ENCODE measurements around the gene MTA1.
A peak's percentile ranks its signal among the peaks of the same experiment; 100 is the strongest.

The MTA1 gene

GRCh38 chr14:105386581-105387529 is 32.8 kb upstream of the MTA1 start:
- no peak for DNase-seq (ENCODE audit: low read depth, low spot score)

DNA sequence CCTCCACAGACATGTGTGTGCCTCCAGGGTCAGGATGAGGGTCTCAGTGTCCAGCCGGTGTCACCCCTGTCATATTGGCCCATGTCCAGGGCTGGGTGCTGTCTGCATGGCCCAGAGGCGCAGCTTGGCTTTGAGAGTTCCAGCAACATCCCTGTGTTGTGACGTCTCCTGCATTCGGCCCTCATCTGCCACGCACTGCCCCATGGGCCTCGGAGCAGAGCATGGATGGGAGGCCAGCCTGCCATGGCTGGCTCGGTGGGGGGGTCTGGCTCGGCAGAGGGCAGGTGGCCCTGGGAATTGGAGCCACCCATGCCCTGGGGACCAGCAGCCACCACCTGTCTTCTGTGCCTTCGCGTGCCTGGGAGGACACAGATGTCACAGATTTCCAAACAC is 32.1 kb upstream of the MTA1 start:
- DNase-seq (ENCODE audit: low read depth, low spot score) = no peak

DNA sequence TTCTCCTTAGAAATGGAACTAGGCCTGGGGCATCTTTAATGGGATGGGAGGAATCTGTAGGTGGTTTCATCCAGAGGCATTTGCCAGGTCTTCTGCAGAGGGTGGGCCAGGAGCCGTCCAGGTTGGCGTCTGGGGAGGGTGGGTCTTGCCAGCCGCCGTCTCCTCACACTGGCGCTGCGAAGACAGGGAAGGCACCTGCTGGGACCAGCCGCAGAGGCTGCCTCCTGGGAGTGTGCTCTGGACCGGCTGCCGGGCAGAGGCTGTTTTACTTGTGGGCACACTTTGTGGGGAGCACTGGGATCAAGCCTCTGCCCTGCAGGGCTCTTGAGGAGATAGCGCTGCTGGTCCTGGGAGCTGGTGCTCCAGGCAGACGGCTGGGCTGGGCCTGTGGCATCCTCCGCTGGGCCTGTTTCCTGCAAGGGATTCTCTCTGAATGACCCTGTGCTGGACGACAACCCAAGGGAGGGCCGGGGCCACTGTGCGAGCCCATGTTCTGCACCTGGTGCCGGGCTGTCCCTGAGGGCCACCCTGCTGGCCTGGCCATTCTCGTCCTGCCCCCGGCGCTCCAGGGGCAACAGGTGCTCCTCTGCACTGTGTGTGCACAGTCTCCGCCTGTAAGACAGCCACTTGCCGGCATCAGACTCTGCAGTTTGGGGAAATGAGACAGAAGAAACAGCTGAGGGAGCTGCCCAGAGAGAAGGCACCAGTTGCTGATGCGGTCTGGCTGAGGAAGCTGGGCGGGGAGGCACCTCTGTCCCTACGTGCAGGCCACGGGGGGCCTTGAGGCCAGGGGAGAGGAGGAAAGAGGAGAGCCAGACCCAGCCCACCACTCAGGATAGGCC is 31.3 kb upstream of the MTA1 start:
- DNase-seq (ENCODE audit: low read depth, low spot score) = no peak

- DNase-seq (ENCODE audit: low read depth, low spot score) = no peak
Observed at GRCh38 chr14:105388976-105389375, 30.7 kb upstream of the MTA1 start.

DNA sequence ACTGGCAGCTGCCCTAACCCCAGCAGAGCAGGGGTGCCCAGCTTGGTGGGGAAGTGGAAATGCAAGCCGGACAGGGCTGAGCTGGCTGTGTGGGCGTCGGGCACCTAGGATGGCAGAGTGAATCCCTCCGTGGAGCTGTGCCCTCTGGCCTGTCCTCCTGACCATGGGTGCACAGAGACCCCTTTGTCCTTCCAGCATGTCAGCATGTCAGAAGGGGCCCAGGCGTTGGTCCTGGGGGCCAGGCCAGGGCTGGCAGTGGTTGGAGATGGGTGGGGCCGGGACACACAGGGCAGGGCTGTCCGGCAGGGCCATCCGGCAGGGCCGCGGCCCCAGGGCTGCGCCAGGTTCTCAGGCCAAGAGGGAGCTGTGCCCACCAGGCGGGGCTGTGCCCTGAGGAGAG is 30.1 kb upstream of the MTA1 start:
- DNase-seq (ENCODE audit: low read depth, low spot score) = no peak

- no peak for DNase-seq (ENCODE audit: low read depth, low spot score)
Observed at GRCh38 chr14:105389976-105390848, 29.4 kb upstream of the MTA1 start.

- no peak for DNase-seq (ENCODE audit: low read depth, low spot score)
Observed at GRCh38 chr14:105390849-105391500, 28.7 kb upstream of the MTA1 start.

DNA sequence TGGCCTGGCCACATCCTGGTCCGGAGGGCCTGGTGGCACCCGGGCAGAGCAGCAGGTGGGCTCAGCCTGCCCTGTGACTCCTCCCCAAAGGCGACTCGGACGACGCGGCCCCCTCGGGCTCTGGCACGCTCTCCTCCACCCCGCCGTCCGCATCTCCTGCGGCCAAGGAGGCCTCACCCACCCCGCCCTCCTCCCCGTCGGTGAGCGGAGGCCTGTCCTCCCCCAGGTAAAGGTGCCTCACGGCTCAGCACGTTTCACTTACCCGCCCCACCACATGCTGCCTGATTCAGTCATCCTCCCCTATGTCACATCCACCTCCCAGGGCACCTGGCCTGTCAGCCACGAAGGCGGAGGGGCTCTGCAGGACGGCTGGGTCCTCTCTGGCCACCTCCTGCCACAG is 28.1 kb upstream of the MTA1 start:
- no peak for DNase-seq (ENCODE audit: low read depth, low spot score)

GRCh38 chr14:105392131-105393090 is 27.2 kb upstream of the MTA1 start:
- no peak for DNase-seq (ENCODE audit: low read depth, low spot score)

- no peak for DNase-seq (ENCODE audit: low read depth, low spot score)
Observed at GRCh38 chr14:105393151-105393550, 26.5 kb upstream of the MTA1 start.

- no peak for DNase-seq (ENCODE audit: low read depth, low spot score)
Observed at GRCh38 chr14:105394714-105395537, 24.7 kb upstream of the MTA1 start.

DNA sequence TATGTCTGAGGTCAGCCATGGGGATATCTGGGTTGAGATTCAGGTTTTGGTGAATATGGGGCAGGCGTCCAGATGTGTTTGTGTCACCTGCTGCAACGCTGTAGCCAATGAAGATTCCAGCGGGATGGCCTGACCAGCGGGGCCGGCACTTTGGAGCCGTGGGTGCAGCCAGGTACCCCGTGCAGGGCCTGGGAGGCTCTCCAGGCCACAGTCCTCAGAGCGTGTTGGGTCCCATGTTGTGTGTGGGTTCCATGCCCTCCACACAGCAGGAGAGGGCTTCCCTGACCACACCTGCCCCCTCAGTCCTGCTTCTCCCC is 24.1 kb upstream of the MTA1 start:
- no peak for DNase-seq (ENCODE audit: low read depth, low spot score)

DNA sequence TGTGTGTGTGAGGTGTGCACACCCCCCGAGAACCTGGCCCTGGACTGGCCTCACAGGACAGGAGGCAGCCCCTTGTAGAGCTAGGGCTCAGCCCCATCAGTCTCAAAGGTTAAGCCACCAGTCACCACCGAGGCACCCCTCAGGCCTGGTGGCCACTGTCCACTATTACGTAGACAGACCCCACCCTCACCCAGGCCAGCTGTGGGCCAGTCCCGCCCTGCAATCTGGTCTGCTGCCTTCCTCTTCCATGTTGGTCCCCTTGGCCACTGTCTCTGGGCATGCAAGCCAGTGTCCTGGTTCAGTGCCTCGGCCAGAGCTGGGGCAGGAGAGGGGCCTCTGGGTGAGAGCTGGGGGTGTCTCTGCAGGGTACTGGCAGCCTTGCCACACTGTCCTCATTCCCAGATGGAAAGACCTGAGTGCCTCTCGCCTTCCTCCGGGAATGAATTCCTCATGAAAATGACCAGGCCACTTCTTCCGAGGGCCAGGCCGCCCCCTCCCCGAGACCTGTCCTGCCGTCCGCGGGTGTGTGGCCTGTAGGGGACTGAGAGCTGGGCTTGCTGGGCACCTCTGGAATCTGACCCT is 22.2 kb upstream of the MTA1 start:
- DNase-seq (ENCODE audit: low read depth, low spot score) = no peak

GRCh38 chr14:105398044-105398725 is 21.4 kb upstream of the MTA1 start, which contains the start of gene TEX22:
TSS of gene TEX22 (plus strand) at chr14:105398538. CDS start at chr14:105399341, 803 bp downstream.
- DNase-seq (ENCODE audit: low read depth, low spot score) = peak; percentile 84

DNA sequence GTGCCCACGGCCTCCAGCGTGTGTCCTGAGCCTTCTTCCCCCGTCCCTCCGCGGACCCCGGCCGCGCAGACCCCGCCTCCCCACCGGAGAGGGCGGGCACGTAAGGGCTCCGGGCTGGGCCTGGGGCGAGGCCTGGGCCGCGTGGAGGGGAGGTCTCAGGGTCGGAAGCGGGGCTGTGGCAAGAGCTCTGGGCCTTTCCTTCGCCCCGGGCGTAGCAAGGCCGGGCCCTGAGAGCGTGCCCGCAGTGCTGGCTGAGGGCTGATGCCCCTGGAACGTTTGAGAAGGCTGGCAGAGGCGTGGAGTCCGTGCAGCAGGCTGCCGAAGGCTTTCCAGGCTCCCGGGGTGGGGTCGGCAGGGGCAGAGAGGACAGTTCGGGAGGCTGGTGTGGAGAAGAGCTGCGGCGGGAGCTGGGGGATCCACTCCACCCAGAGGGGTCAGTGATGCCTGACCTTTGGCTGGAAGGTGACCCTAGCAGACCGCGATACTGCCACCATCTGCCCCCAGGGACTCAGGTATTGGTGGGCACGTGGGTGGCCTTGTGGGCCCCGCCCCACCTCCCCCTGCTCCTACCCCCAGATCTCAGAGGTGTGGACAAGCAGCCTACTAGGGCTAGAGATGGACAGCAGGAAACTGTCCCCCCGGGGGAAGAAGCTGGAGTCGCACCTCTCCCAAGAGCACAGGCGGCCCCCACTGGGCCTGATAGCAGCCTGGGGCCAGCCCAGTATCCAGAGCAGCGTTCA is 20.7 kb upstream of the MTA1 start:
- no peak for DNase-seq (ENCODE audit: low read depth, low spot score)

GRCh38 chr14:105399466-105399775 is 20.2 kb upstream of the MTA1 start:
- DNase-seq (ENCODE audit: low read depth, low spot score) = no peak

DNA sequence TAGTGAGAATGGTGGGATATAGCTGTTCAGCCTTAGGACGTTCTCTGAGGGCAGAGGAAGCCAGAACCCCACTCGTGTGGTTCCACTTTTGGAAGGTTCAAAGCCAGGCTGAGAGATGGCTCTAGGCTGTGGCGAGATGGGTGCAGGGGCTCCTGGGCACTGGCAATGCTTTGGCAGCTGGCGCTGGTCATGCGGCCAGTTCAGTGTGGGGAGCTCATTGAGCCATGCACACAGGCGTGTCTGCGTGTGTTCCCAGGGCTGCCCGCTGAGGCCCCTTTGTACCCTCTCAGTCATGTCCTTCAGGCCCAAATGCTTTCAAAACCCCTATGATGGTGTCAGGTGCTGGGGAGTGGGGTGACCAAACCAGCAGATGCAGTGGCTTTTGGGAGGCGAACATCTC is 19.6 kb upstream of the MTA1 start:
- no peak for DNase-seq (ENCODE audit: low read depth, low spot score)

DNA sequence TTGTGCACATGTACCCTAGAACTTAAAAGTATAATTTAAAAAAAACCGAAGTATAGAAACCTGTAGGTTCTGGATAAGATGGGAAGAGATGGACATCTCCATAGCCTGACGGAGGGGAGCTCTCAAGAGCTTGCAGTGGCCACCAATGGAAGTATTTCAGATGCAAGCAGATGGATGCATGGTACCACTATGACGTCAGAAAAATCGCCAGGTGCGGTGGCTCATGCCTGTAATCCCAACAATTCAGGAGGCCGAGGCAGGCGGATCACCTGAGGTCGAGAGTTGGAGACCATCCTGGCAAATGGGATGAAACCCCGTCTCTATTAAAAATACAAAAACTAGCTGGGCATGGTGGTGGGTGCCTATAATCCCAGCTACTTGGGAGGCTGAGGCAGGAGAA is 17.9 kb upstream of the MTA1 start:
- no peak for DNase-seq (ENCODE audit: low read depth, low spot score)

Measured in activated CD4-positive, CD25-positive, alpha-beta regulatory T cell treated with anti-CD3 and anti-CD28 coated beads, Interleukin-2, amount 50 U/mL, for 16 hours (primary cell).